Measurements from ENCODE around the gene SHC4.
"Not testable (repeated sequence)": the region's sequence is repeated elsewhere in the genome, so short reads cannot be mapped to it uniquely, and the experiment has no call there.

SHC4 gene

GRCh38 chr15:48876057-48876456, 87.7 kb downstream of the SHC4 start:
- DNase-seq, result no peak

DNA sequence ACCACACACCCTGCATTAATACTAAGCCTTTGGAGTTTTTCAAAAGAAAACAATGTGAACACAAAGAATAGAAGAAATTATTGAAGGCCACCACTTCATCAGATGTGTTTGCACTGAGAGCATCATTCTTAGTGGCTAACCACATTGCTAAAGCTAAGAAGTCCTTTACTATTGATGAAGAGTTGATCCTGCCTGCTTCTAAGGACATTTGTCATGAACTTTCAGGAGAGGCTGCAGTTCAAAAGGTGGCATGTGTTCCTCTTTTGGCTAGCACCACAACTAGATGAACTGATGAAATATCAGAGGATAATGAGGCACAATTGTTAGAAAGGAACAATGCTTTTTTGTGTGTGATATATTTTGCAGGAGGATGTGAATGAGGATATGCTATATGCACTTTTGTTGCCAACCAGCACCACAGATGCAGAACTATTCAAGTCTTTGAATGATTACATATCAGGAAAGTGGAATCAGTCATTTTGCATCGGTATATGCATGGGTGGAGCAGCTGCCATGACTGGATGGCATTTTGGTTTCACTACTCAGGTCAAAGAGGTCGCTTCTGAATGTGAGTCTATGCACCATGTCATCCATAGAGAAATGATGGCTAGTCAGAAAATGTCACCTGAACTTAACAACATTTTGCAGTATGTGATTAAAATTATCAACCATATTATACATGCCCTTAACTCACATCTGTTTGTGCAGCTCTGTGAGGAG, 88.3 kb downstream of the SHC4 start:
- no peak for DNase-seq

- no peak for DNase-seq
These were observed 91.1 kb downstream of the SHC4 start for GRCh38 chr15:48872632-48873031.

- DNase-seq, result no peak
These were observed 92.2 kb downstream of the SHC4 start for GRCh38 chr15:48871542-48871941.

- no peak for DNase-seq
These were observed 93.8 kb downstream of the SHC4 start for GRCh38 chr15:48869966-48870365.

- no peak for DNase-seq
These were observed 95.2 kb downstream of the SHC4 start for GRCh38 chr15:48868536-48868935.

DNA sequence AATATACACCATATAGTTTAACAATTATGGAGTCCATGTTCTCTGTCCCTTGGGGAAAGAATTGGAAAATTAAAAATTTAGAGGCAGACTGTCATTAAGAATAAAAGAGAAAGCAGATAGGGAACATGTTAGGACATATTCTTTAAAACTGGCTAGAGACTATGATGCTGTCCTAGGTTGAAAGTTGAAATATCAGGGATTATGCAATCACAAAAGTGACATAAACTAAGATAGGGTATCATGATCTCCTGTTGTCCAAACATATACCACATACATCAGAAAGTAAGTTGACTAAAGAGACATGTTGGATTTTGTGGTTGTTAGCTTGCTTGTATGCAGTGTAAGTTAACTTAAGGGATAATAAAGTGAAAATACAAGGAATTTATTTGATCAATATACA, 95.7 kb downstream of the SHC4 start:
- no peak for DNase-seq

DNA sequence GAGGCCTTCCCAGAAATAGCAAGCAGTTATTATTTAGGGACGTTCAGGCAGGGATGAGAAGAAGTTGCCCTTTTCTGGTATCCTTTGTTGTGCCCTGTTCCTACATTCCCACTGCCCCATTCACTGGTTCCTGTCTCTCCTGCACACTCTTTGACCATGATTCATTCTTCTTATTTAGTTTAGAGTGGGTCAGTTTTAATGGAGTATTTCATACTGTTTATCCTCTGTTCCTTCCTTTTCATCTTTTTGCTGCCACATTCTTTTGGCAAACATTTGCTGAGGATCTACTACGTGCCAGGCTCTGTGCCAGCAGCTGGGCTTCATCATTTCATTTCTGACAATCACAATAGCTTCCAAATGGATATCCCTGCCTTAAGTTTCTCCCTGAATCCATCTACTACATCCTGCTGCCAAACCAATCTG, 97.6 kb downstream of the SHC4 start:
- no peak for DNase-seq

DNA sequence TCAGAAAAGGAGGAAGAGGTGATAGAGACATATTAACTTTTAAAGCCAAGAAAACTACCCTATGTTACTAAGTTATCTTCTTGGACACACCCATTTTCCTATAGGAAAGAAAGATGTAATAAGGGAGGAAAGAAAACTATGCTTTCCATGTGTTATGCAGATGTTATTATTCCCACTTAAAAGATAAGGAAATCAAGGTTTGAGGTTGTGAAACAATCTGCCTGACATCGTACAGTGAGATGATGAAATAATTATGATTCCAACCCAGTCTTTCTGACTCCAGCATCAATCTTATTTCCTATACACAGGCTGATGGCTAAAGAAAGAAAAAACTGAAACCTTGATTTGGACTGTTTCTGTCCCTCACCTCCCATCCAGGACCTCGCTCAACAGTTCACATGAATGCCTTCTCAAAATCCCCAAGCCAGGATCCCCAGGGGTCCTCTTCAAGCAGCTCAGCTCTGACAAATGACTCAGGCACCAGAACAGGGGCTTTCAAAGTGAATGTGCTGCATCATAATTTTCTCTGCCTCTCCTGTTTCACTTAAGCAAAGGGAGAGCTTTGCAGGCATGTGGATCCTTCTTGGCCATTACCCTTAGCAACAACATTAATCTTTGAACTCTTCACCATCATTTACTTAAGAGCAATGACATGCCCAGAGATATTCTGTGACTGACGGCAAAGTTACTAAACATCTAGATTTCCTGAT, 98.2 kb downstream of the SHC4 start:
- no peak for DNase-seq

DNA sequence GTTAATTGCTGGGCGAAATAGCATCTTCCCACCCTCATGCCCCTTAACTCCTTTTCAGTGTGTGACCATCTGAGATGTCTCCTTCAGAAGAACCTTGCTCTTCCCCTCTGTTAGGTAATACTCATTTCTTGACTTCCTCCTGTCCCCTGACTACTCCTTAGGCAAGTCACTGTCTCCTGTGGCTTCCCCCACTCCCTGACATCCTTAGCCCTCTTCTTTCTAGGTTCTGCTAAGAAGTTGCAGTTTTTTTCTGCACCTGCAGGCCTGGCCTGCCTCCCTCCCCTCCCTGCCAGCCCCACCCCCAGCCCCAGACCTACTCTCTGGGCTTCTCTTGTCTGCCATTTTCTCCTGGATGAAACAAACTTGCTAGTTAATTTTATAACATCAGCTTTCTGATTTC, 101.0 kb downstream of the SHC4 start:
- DNase-seq, result peak in 1 of 2 experiments; percentile 10

- DNase-seq, result peak; percentile 11 to 24
These were observed 101.8 kb downstream of the SHC4 start for GRCh38 chr15:48861813-48862431.

DNA sequence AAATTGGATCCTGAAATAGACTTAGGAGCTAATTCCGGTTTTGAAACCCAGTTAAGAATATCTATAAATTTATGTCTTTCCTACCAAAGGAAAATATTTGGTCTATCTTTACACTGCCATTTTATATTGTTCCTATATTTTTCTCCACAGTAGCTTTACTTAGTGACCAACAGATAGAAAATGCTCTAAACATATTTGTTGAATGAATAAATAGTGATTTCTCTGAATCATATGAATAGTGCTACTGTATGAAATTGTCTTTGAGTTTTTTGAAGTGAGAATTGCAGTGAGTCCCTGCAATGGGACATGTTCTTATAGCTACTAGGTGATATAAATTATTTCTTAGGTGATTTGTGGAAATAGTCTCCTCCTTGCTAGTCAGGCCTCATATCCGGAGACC, 104.3 kb downstream of the SHC4 start:
- DNase-seq, result no peak

DNA sequence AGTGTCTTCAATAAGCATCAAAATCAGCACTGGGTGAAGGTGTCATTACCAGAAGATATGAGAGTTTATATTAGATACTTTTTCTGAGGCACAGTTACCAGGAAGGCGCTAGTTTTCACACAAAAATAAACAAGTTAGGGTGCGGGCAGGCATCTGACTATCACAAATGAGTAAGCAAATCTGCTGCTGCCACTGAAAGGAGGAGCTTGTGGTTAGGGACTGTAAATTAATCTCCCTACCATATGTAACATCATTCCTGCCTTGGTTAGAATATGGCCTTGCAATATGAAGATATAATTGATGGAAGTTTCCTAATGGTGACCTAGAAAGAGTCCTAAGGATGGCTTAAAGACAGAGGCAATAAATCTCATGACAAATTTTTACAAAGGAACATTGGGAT, 105.3 kb downstream of the SHC4 start:
- no peak for DNase-seq

DNA sequence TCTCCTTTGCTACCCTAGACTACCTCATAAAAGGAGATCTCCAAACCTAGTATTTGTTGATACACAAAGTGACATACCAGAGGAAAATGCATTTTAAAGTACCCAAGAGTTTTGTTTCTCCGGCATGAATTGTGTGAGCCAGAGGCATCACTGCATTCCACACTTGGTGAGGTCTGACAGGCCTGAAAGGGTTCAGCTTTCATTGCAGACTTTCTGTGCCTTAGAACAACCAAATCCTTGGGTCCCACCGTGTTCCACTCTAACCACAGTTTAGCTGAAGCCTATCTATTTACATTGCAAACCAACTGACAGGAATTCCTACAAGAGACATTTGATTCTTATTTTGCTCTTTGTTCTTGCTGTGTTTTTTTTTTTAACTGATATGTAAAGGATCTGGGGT, 106.8 kb downstream of the SHC4 start:
- no peak for DNase-seq

DNA sequence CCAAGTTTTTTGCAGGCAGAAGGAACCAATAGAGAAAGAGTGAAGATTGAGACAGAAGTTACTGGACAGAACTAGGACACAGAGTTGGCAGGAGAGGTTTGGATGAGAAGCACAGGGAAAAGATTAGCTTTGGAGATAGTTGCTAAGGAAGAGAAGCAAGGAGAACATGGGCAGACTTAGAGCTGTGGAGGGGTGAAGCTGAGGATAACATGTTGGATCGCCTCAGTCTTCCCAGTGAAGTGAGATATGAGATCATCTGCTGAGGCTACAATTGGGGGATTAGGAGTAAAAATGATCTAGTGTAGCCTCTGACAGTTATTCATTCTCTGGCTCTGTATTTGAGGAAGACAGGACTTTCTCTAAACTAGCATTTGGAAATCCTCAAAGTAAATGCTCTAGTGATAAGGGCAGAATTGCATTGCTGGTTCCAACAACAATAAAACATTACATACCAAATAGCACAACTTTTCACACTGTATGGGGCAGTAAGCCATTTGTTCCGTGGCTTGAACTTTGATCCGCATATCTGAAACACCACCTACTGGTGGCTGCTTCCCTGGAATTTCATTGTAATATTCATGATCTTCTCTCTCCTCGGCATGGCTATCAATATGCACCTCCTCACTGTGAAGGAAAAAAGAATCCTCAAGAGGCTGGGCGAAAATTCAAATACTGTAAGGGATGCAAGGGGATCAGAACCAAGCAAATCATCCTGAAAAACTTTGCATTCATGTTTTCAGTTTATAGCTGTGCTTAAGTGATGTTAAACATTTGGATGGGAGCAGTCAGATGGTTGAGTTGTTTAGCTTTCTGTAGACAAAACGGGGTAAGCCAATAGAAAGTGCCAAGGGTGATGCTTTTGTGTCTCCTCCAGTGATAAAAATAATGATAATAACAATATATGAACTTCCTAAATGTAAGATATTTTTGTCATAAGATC, 107.9 kb downstream of the SHC4 start:
- DNase-seq, result no peak

- DNase-seq, result not testable (repeated sequence)
These were observed 109.3 kb downstream of the SHC4 start for GRCh38 chr15:48854434-48854833.

- DNase-seq, result no peak
These were observed 111.8 kb downstream of the SHC4 start for GRCh38 chr15:48851956-48852355.

- DNase-seq, result no peak
These were observed 113.1 kb downstream of the SHC4 start for GRCh38 chr15:48850648-48851047.

DNA sequence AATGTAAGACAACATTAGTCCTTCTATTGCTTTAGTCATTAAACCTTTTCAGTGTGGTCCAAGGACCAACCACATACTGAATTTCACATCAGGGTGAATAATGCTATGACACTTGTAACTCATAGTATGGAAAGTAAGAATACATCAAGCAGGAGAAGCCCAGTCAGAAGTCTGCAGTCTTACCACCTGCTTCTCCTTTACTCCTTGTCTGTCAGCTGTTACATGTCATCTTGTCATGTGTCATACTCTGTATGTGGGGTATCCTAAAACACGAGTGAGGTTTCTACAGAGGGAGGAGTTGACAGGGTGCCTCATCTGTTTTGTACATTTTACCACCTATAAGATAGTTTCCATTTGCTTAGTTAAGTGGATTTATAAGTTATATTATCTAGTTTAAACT, 118.6 kb downstream of the SHC4 start:
- DNase-seq, result no peak

DNA sequence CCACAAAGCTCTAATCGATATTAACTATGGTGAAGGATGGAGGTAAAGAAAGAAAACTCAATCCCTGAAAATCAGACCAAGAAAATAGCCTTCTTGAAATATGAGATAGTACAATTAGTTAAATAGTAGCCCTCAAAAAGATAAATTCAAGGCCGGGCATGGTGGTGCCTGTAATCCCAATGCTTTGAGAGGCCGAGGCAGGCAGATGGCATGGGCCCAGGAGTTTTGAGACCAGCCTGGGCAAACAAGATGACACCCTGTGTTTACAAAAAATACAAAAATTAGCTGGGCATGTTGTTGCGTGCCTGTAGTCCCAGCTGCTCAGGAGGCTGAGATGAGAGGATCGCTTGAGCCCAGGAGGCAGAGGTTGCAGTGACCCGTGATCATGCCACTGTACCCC, 121.2 kb downstream of the SHC4 start:
- no peak for DNase-seq

GRCh38 chr15:48834756-48835155, 129.0 kb downstream of the SHC4 start:
- no peak for DNase-seq

DNA sequence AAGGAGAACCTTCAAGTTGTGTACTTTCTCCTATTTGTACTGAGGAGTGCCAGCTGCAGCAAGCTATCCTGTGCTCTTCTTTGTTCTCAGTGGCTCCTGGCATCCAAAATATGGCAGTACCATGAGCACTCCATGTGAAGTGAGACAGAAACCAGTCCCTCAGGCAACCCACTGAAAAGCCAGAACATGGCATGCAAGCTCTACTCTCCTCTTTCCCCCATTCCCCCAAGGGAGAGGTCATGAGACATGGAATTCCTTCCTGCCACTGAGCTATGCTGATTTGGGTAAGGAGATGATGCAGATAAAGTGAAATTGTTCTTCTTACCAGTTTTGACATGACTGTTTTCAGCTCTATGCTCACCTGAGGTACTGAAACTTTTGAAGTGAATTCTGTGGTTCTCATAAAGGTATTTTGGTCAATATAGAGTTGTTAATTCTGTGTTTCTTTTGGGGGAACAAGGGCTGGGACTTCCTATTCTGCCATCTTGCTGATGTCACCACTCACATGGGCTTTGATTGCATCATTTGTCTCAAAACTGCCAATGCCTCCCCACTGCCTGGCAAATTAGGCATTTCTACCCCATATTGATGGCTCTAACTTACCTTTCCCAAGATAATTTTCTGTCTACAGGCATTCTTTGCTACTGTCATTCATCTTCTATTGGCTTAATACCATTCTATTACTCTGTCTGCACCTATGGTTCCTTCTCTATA, 130.0 kb downstream of the SHC4 start:
- no peak for DNase-seq
